DND-41 (cell line): ENCODE measurements around the gene NR2F1-AS1.

Source experiments
- CTCF ChIP-seq: IDR thresholded peaks from 2 replicates; pipeline ENCODE4 v1.5.1; 2012; ENCODE audit warnings: borderline replicate concordance, low read length, moderate library complexity, mild to moderate bottlenecking; ENCODE audit not compliant: poor library complexity, severe bottlenecking; ENCODE audit errors: extremely low read depth
- EZH2 ChIP-seq: IDR thresholded peaks from 3 replicates; pipeline ENCODE4 v1.6.1; 2012; ENCODE audit warnings: borderline replicate concordance, low read depth, mild to moderate bottlenecking, moderate library complexity, low read length, inconsistent platforms; ENCODE audit not compliant: severe bottlenecking

GRCh38 chr5:93427316-93427715, 153.7 kb downstream of the NR2F1-AS1 start:
- TF ChIP-seq CTCF (no peak), EZH2 (no peak)
